Measurements from ENCODE around the gene ZNF549.
"Not testable (repeated sequence)": the region's sequence is repeated elsewhere in the genome, so short reads cannot be mapped to it uniquely, and the experiment has no call there.

Gene ZNF549

GRCh38 chr19:57527136-57527881, at the start of gene ZNF549:
Gene ZNF549, plus strand, starts transcription at chr19:57527356. Its CDS starts 218 bp downstream, at chr19:57527574.
- DNase-seq (ENCODE audit: low read depth in 3 of 3) = peak; percentile 79 to 85 (median 80)

GRCh38 chr19:57487477-57488298, 39.5 kb upstream of the ZNF549 start, which contains the start of gene ZNF419:
Gene ZNF419, plus strand, starts transcription at chr19:57487750. Its CDS starts 201 bp downstream, at chr19:57487951.
- peak; percentile 78 to 89 (median 81) for DNase-seq (ENCODE audit: low read depth in 3 of 3)

GRCh38 chr19:57488299-57488644, 38.9 kb upstream of the ZNF549 start:
- DNase-seq (ENCODE audit: low read depth in 3 of 3) = not testable (repeated sequence)

GRCh38 chr19:57499332-57499679, 27.9 kb upstream of the ZNF549 start:
- DNase-seq (ENCODE audit: low read depth in 3 of 3) = not testable (repeated sequence)

- peak; percentile 89 to 92 (median 92) for DNase-seq (ENCODE audit: low read depth in 3 of 3)
These were observed 27.3 kb upstream of the ZNF549 start, which contains the start of gene ZNF773 for GRCh38 chr19:57499680-57500395. Gene ZNF773, plus strand, starts transcription at chr19:57499938. Its CDS starts 143 bp downstream, at chr19:57500081.

- not testable (repeated sequence) for DNase-seq (ENCODE audit: low read depth in 3 of 3)
These were observed 26.8 kb upstream of the ZNF549 start for GRCh38 chr19:57500400-57500799.

GRCh38 chr19:57506163-57506562, 21.0 kb upstream of the ZNF549 start:
- no peak for DNase-seq (ENCODE audit: low read depth in 3 of 3)

GRCh38 chr19:57511484-57511883, 15.7 kb upstream of the ZNF549 start:
- DNase-seq (ENCODE audit: low read depth in 3 of 3) = no peak

- no peak for DNase-seq (ENCODE audit: low read depth in 3 of 3)
These were observed 14.3 kb upstream of the ZNF549 start for GRCh38 chr19:57512845-57513244.

- no peak for DNase-seq (ENCODE audit: low read depth in 3 of 3)
These were observed 11.9 kb upstream of the ZNF549 start for GRCh38 chr19:57515255-57515654.

GRCh38 chr19:57518021-57518420, 9.1 kb upstream of the ZNF549 start:
- not testable (repeated sequence) for DNase-seq (ENCODE audit: low read depth in 3 of 3)

- no peak for DNase-seq (ENCODE audit: low read depth in 3 of 3)
These were observed 10.9 kb downstream of the ZNF549 start for GRCh38 chr19:57537953-57538547.

GRCh38 chr19:57546513-57546912, 19.4 kb downstream of the ZNF549 start:
- DNase-seq (ENCODE audit: low read depth in 3 of 3) = no peak

GRCh38 chr19:57552432-57552831, 25.3 kb downstream of the ZNF549 start:
- no peak for DNase-seq (ENCODE audit: low read depth in 3 of 3)

GRCh38 chr19:57557659-57558058, 30.5 kb downstream of the ZNF549 start:
- no peak for DNase-seq (ENCODE audit: low read depth in 3 of 3)

- DNase-seq (ENCODE audit: low read depth in 3 of 3) = no peak
These were observed 31.4 kb downstream of the ZNF549 start for GRCh38 chr19:57558525-57558924.

- no peak for DNase-seq (ENCODE audit: low read depth in 3 of 3)
These were observed 31.9 kb downstream of the ZNF549 start for GRCh38 chr19:57559008-57559403.

GRCh38 chr19:57559404-57560025, 32.4 kb downstream of the ZNF549 start, which contains the start of gene ZNF550:
Gene ZNF550, minus strand, starts transcription at chr19:57559863. Its CDS starts 181 bp downstream, at chr19:57559682.
- DNase-seq (ENCODE audit: low read depth in 3 of 3) = peak; percentile 74 to 82 (median 79)

GRCh38 chr19:57560049-57560491, 32.9 kb downstream of the ZNF549 start:
- DNase-seq (ENCODE audit: low read depth in 3 of 3) = no peak

- DNase-seq (ENCODE audit: low read depth in 3 of 3) = no peak
These were observed 36.4 kb downstream of the ZNF549 start for GRCh38 chr19:57563547-57563946.

Data from stimulated activated CD4-positive, alpha-beta T cell treated with anti-CD3 and anti-CD28 coated beads, TNF-alpha, amount 100 ng/mL, for 48 hours (primary cell).